ENCODE measurements around the gene NEGR1.

DNA sequence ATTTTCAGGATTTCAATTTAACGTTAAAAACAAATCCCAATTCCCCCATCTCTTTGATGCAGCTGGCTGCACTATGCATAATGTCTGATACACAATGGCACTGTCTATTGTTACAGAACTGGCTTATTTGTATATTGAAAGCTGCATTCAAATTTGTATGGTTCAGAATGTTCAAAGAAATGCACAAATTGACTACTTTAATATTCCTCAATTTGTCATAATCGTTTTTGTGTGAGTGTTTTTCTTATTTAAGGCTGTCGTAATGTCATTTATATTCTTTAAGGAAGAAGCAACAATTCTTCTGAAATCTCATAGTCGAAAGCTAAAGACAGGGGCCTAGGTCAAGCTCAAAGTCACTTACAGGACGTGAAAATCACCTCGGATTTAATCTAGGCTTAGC is 860.1 kb downstream of the NEGR1 start:
- TF ChIP-seq POLR2A (IDR thresholded peaks at IDR 0.05): no peak
- TF ChIP-seq CTCF (IDR thresholded peaks at IDR 0.05): no peak

All from testis (tissue), 2 donors.